ENCODE data around the gene KRTAP5-8.

DNA sequence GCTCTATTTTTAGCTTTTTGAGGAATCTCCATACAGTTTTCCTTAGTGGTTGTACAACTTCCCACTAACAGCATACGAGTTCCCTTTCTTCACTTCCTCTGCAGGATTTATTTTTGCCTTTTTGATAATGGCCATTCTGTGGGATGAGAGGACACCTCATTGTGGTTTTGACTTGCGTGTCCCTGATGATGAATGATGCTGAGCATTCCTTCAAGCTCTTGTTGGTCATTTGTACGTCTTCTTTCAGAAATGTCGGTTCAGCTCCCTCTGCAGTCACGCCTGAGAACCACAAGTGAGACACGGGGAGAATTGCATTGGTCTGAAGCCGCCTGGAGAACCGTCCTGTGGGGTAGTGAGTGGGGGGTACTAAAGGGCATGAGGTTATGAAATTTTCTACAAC lies 25.6 kb downstream of the KRTAP5-8 start:
- TF ChIP-seq POLR2A (IDR thresholded peaks at IDR 0.05) = no peak
- TF ChIP-seq, protein P1, sequence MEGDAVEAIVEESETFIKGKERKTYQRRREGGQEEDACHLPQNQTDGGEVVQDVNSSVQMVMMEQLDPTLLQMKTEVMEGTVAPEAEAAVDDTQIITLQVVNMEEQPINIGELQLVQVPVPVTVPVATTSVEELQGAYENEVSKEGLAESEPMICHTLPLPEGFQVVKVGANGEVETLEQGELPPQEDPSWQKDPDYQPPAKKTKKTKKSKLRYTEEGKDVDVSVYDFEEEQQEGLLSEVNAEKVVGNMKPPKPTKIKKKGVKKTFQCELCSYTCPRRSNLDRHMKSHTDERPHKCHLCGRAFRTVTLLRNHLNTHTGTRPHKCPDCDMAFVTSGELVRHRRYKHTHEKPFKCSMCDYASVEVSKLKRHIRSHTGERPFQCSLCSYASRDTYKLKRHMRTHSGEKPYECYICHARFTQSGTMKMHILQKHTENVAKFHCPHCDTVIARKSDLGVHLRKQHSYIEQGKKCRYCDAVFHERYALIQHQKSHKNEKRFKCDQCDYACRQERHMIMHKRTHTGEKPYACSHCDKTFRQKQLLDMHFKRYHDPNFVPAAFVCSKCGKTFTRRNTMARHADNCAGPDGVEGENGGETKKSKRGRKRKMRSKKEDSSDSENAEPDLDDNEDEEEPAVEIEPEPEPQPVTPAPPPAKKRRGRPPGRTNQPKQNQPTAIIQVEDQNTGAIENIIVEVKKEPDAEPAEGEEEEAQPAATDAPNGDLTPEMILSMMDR (IDR thresholded peaks at IDR 0.05) = peak; percentile 54 to 60 (median 56)

Data from right lobe of liver (tissue), 4 donors.